NCI-H446 (cell line): ENCODE measurements around the gene EPHX1.

Source experiments
- DNase-seq, 2 experiments: peaks; one replicate each; lab custom pipeline; 2025; lab: John Stamatoyannopoulos, UW

Gene EPHX1

GRCh38 chr1:225861834-225862580 lies 52.1 kb downstream of the EPHX1 start:
- DNase-seq, result no peak

GRCh38 chr1:225862581-225862950 lies 52.6 kb downstream of the EPHX1 start:
- no peak for DNase-seq

- peak in 1 of 2 experiments; percentile 15 for DNase-seq
These were observed 53.2 kb downstream of the EPHX1 start for GRCh38 chr1:225863167-225863566.

GRCh38 chr1:225865514-225865913 lies 55.6 kb downstream of the EPHX1 start:
- no peak for DNase-seq

- DNase-seq, result no peak
These were observed 56.3 kb downstream of the EPHX1 start for GRCh38 chr1:225866061-225866837.

- DNase-seq, result no peak
These were observed 57.1 kb downstream of the EPHX1 start for GRCh38 chr1:225866981-225867380.

GRCh38 chr1:225868631-225869330 lies 58.9 kb downstream of the EPHX1 start:
- no peak for DNase-seq

GRCh38 chr1:225870911-225871310 lies 61.0 kb downstream of the EPHX1 start:
- DNase-seq, result no peak

GRCh38 chr1:225871359-225872074 lies 61.6 kb downstream of the EPHX1 start:
- DNase-seq, result no peak

GRCh38 chr1:225872075-225872430 lies 62.1 kb downstream of the EPHX1 start:
- DNase-seq, result no peak

- no peak for DNase-seq
These were observed 63.4 kb downstream of the EPHX1 start for GRCh38 chr1:225873281-225873850.

GRCh38 chr1:225874431-225874830 lies 64.5 kb downstream of the EPHX1 start:
- no peak for DNase-seq

GRCh38 chr1:225875044-225875815 lies 65.3 kb downstream of the EPHX1 start:
- no peak for DNase-seq

- DNase-seq, result no peak
These were observed 67.1 kb downstream of the EPHX1 start for GRCh38 chr1:225876900-225877510.

- peak in 1 of 2 experiments; percentile 27 for DNase-seq
These were observed 67.7 kb downstream of the EPHX1 start for GRCh38 chr1:225877580-225877979.

GRCh38 chr1:225878282-225878681 lies 68.4 kb downstream of the EPHX1 start:
- DNase-seq, result no peak

- DNase-seq, result no peak
These were observed 69.7 kb downstream of the EPHX1 start for GRCh38 chr1:225879521-225880221.

GRCh38 chr1:225880222-225880588 lies 70.3 kb downstream of the EPHX1 start:
- no peak for DNase-seq

GRCh38 chr1:225880636-225881035 lies 70.7 kb downstream of the EPHX1 start:
- no peak for DNase-seq
